KOPT-K1 (cell line): ENCODE results near the gene FAM209A.
"Not testable (repeated sequence)": the region's sequence is repeated elsewhere in the genome, so short reads cannot be mapped to it uniquely, and the experiment has no call there.

Experiments used
- H3K27ac ChIP-seq: fragments of 200-600 bp; sonication (generic); 2 replicates; pipeline ENCODE4 v1.5.1; 2016; ENCODE audit warnings: antibody characterized with exemption, mild to moderate bottlenecking, low read depth, low read length; ENCODE audit not compliant: poor library complexity, severe bottlenecking
- H3K36me3 ChIP-seq: fragments of 200-600 bp; sonication (generic); 2 replicates; pipeline ENCODE4 v1.5.1; 2017; ENCODE audit warnings: antibody characterized with exemption, mild to moderate bottlenecking, low read length, moderate library complexity; ENCODE audit not compliant: insufficient read depth
- H3K9me3 ChIP-seq: fragments of 200-600 bp; sonication (generic); 2 replicates; pipeline ENCODE4 v1.5.1; 2017; ENCODE audit warnings: antibody characterized with exemption, low read length, mild to moderate bottlenecking; ENCODE audit not compliant: insufficient read depth, poor library complexity, severe bottlenecking

Gene FAM209A

DNA sequence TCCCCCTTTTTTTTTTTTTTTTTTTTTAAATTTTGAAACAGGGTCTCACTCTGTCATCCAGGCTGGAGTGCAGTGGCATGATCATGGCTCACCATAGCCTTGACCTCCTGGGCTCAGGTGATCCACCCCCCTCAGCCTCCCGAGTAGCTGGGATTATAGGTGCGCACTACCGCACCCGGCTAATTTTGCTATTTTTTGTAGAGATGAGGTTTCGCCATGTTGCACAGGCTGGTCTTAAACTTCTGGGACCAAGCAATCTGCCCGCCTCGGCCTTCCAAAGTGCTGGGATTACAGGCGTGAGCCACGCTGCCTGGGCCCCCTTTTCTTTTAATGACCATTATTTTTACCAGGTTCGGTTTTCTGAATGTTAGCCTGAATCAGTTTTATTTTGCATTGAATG lies 5.0 kb upstream of the FAM209A start:
- H3K9me3 ChIP-seq, result peaks cover 29% of the 10 kb centered on the region
- peaks cover 69% of the 10 kb centered on the region for H3K36me3 ChIP-seq
- H3K27ac ChIP-seq, result no peak overlapping the region

DNA sequence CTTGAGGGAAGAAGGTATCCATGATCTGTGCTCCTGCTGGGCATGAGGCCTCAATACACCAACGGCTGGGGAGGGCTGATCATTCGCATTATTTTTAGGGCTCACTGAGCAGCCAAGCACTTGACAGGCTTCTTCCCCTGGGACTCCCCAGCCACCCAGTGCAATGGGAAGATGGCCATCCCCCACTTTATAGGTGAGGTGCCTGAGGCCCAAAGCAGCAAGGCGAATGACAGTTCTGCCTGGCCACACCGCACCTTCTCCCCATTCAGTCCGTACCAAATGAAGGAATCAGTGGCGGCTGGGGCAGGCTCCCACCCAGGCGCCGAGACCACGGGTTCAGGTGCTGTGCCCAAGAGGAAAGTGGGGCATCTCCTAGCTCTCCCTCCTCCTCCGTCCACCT lies 4.4 kb upstream of the FAM209A start:
- H3K36me3 ChIP-seq, result peaks cover 63% of the 10 kb centered on the region
- H3K9me3 ChIP-seq, result peaks cover 29% of the 10 kb centered on the region
- H3K27ac ChIP-seq, result no peak overlapping the region

DNA sequence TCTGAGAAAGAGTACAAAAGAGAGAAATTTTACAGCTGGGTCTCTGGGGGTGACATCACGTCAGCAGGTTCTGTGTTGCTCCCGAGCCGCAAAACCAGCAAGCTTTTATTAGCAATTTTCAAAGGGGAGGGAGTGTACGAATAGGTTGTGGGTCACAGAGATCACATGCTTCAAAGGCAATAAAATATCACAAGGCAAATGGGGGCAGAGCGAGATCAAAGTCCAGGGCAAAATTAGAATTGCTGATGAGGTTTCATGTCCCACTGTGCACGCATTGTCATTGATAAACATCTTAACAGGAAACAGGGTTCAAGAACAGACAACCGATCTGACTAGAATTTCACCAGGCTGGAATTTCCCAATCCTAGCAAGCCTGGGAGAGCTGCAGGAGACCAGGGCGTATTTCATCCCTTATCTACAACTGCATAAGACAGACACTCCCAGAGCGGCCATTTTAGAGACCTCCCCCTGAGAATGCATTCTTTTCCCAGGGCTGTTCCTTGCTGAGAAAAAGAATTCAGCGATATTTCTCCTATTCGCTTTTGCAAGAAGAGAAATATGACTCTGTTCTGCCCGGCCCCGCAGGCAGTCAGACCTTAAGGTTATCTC lies 3.7 kb upstream of the FAM209A start:
- H3K9me3 ChIP-seq, result peaks cover 29% of the 10 kb centered on the region
- not testable (repeated sequence) for H3K27ac ChIP-seq
- peaks cover 57% of the 10 kb centered on the region for H3K36me3 ChIP-seq

DNA sequence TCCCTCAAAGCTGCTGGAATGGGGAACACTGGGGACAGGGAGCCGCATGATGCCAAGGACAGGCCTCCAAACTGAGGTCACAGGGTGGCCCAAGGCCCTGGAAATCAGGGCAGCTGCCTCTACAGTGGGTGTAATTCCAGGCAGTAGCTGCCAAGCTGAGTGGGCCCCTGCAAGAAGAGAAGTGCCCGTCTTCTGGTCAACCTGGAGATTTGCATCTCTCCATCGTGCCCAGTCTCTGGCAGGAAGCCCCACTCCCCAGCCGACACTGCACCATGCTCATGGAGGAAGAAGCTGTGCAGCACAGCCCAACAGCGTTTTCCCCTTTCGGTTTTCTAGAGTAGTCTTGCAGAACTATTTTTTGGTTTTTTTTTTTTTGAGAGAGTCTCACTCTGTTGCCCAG lies 2.2 kb upstream of the FAM209A start:
- Histone ChIP-seq H3K9me3 (peaks cover 29% of the 10 kb centered on the region), H3K27ac (no peak overlapping the region), H3K36me3 (peaks cover 43% of the 10 kb centered on the region)

DNA sequence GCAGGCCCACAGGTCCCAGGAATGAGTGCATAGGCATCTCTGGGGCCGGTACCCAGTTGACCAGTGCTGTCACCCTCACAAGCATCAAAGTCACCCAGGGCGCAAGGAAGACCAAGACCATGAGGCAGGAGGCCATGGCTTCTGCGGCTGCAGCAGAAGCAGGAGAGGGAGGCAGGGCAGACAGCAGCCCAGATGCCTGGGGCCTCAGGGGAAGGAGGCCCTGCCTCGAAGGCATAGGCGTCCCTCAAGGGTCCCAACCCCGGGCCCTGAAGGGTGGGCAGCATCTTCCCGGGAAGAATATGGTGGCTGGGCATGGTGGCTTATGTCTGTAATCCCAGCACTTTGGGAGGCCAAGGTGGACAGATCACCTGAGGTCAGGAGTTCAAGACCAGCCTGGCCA lies 3.0 kb downstream of the FAM209A start:
- Histone ChIP-seq H3K36me3 (no peaks in the 10 kb centered on the region), H3K27ac (no peak overlapping the region), H3K9me3 (no peaks in the 10 kb centered on the region)

DNA sequence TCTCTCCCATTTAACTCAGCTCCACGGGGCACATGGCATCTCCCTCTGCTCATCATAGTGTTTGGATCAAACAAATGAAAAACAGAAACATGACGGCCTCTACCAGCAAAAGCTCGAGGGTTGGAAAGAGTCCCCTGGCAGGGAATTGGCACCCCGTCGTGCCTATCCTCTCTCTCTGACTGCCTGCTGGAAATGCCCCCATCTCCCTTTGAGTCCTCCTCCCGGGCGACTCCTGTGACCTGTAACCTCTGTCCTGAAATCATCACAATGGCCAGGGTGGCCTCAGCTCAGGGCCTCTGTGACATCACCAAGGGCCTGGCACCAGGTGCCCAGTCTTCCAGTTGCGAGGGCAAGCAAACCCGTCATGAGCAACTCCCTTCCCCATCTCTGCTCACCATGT lies 8.4 kb downstream of the FAM209A start, which contains the start of gene FAM209B:
FAM209B (plus strand) TSS at position 301 of the 400 bp plus-strand sequence; CDS start at position 397, 96 bp downstream.
- H3K9me3 ChIP-seq, H3K36me3 ChIP-seq, H3K27ac ChIP-seq: not testable (repeated sequence)

DNA sequence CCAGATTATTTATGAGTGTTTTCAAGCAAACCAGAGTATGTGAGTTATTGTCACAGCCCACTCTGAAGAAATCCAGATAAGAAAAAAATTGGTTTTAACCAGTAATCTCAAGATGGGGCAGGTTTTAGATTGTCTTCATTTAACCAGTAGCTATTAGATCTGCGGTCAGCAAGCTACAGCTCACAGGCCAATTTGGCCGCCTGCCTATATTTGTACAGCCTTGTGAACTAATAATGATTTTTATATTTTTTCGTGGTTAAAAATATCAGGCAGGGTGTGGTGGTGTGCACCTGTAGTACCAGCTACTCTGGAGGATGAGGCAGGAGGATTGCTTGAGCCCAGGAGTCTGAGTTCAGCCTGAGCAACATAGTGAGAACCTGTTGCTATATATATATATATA lies 13.5 kb downstream of the FAM209A start:
- no peaks in the 10 kb centered on the region for H3K9me3 ChIP-seq
- H3K36me3 ChIP-seq, result no peaks in the 10 kb centered on the region
- no peak overlapping the region for H3K27ac ChIP-seq

DNA sequence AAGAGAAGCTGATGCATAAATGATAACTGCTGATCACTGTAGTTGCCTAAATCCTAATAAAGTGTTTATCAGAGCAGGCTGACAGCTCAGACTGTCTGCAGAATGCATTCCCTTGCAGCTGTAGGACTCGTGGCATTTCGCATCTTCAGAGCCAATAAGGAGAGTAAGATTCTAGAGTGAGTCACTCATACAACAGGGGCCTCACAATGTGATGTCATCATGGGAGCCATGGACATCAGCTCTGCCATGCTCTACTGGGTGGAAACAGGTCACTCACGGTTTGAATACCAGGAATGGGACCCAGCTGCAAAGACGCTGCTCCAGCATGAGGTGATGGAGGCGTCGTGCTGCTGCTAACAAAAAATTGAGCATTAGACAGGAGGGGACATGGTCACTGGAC lies 15.9 kb downstream of the FAM209A start:
- no peaks in the 10 kb centered on the region for H3K9me3 ChIP-seq
- no peaks in the 10 kb centered on the region for H3K36me3 ChIP-seq
- H3K27ac ChIP-seq, result no peak overlapping the region

DNA sequence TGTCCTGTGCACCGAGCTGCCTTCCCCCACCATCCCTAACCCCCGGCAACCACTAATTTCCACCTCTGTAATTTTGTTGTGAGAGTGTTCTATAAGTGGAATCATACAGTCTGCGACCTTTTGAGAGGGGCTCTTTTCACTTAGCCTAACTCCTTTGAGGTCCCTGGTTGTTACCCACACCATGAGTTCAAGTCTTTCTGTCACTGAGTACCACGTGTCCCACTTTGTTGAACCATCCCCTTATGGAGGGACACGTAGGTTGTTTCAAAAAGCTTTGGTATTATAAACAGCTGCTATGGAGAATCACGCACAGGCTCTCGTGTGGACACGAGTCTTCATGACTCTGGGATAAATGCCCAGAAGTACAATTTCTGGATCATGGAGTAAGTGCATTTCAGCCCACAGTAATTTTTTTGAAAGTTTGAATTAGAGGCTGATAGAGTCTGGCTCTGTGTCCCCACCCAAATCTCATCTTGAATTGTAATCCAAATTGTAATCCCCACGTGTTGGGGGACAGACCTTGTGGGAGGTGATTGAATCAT lies 18.0 kb downstream of the FAM209A start:
- Histone ChIP-seq H3K27ac (no peak overlapping the region), H3K36me3 (no peaks in the 10 kb centered on the region), H3K9me3 (no peaks in the 10 kb centered on the region)

DNA sequence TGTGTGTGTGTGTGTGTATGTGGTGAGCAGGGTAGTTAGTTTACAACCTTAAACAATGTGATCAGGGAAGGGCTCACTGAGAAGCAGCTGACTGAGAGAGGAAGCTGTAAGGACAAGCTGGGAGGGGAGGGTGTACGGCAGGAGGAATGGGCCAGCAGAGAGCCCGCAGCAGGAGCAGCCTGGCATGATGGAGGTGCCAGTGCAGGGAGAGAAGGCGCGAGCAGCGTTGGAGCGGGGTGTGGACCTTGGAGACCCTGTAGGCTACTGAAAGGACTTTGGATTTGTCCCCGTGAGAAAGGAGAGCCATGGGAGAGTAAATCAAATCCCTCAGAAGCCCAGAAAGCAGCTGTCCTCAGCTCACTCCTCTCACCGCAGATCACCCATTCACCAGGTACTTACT lies 27.0 kb downstream of the FAM209A start:
- Histone ChIP-seq H3K9me3 (no peaks in the 10 kb centered on the region), H3K36me3 (no peaks in the 10 kb centered on the region), H3K27ac (no peak overlapping the region)

DNA sequence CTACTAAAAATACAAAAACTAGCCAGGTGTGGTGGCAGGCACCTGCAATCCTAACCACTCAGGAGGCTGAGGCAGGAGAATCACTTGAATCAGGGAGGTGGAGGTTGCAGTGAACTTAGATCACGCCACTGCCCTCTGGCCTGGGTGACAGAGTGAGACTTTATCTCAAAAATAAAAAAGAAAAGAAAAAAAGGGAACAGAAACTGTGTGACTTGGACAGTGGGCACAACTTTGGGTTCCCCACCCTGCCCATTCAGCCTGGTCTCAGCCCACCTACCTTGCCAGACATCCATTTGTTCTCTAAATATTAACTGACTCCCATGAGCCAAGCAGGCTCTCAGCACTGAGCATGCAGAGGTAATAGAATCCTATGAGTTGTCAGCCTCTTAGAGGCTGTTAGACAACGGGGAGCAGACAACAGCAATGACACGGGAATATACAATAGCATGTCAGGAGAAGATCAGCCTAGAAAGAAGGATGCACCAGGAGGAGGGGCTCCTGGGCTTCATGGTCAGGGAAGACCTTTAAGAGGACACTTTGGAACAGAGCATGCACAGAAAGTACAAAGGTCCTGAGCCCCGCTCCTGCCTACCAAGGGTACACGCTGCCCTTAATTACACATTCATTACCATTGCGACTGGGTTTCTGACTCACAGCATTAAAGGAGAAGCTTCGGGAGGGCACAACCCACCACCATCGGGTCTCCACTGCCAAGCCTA lies 28.5 kb downstream of the FAM209A start:
- Histone ChIP-seq H3K36me3 (no peaks in the 10 kb centered on the region), H3K9me3 (no peaks in the 10 kb centered on the region), H3K27ac (no peak overlapping the region)

DNA sequence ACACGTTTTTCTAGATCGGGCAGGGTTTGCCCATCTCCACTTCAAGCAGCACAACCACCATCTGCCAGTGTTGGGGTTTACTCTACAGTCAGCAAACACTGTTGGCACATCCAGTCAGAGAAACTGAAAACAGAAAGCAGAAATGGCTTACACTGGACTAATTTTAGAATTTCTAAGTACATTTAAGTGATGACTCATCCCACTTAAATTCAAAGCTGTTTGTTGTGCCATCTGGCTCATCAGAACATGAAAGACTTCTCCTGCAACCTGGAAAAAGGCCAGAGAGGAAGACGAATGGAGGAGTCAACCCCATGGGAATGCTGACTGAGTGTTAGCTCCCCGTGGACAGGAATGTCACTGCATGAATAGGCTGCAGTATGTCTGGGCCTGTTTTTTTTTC lies 30.3 kb downstream of the FAM209A start:
- no peaks in the 10 kb centered on the region for H3K36me3 ChIP-seq
- no peak overlapping the region for H3K27ac ChIP-seq

DNA sequence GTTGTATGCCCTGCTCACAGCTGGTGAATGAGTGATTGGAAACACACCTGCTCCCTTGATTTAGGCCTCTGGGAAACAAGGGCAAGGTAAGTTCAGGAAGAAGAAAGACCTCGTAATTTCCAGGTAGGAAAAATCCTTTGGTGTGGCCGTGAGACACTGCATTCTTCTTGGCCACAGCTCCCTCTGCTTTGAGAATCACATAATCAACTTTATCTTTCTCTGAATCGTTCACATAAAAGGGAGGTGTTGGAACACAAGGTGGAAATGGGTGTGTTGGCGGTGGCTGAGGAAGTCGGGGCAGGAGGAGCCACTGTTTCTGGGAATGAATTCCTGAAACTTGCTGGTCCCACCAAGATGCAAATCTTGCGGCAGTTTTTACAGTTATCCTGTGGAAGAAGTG lies 34.4 kb downstream of the FAM209A start:
- no peaks in the 10 kb centered on the region for H3K36me3 ChIP-seq
- no peaks in the 10 kb centered on the region for H3K9me3 ChIP-seq
- no peak overlapping the region for H3K27ac ChIP-seq

More for the DNA sequence above, 30.3 kb downstream of the FAM209A start:
- H3K9me3 ChIP-seq, result no peaks in the 10 kb centered on the region

DNA sequence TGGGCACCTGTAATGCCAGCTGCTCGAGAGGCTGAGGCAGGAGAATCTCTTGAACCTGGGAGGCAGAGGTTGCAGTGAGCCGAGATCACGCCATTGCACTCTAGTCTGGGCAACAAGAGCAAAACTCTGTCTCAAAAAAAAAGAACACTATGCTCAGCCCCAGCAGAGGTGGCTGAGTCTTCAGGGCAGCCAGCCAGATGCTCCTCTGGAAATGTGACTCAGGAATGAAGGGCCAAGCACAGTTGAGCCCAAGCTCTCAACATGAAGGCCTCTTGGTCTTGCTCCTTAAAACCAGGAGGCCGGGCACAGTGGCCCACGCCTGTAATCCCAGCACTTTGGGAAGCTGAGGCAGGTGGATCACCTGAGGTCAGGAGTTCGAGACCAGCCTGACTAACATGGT lies 40.0 kb downstream of the FAM209A start:
- not testable (repeated sequence) for H3K36me3 ChIP-seq, H3K9me3 ChIP-seq, H3K27ac ChIP-seq

DNA sequence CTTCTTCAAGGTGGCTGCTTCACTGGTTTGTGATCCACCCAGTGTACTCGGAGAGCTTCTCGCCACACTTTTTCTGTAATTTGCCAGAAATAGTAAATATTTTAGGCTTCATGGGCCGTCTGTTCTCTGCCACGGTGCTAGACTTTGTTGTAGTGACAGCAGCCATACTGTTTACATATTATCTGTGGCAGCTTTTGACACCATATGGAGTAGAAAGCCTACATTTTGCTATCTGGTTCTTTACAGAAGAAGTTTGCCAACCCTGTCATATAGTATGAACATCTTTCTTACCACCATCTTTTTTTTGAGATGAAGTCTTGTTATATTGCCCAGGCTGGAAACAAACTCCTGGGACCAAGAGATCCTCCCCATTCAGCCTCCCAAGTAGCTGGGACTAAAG lies 41.0 kb downstream of the FAM209A start:
- H3K36me3 ChIP-seq, result no peaks in the 10 kb centered on the region
- H3K27ac ChIP-seq, result no peak overlapping the region
- H3K9me3 ChIP-seq, result no peaks in the 10 kb centered on the region

DNA sequence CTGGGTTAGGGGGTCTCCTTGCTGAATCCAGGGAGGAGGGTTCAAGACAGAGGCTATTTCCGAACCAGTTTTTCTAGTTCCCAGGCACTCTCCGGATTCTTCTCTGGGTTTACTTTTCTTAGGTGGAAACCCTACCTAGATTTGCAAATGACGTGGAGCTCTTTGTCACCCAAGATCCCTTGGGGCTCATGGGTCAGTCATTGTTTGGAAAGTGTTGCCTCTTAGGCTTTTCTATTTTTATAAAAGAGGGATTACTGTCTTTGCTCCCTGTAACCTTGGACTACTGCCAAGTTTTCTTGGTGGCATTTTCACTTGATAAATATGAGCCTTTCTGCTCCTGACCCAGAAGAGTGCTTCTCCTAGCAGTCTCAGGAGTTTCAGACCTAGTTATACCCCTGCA lies 42.1 kb downstream of the FAM209A start:
- Histone ChIP-seq H3K36me3 (no peaks in the 10 kb centered on the region), H3K9me3 (no peaks in the 10 kb centered on the region), H3K27ac (no peak overlapping the region)
